Activated CD8-positive, alpha-beta memory T cell treated with anti-CD3 and anti-CD28 coated beads for 36 hours (primary cell): ENCODE measurements around the gene ATP6V1E1. TPM values are rescaled to one million over a fixed set of nuclear protein-coding genes. Genes with fewer than 3 reads are reported as not detected.
"Not testable (repeated sequence)": the region's sequence is repeated elsewhere in the genome, so short reads cannot be mapped to it uniquely, and the experiment has no call there.

ENCODE experiments used
- CTCF ChIA-PET: fragments of 350-600 bp; sonication (Branson Sonifier 250); formaldehyde crosslinking; loops from one replicate; lab custom pipeline; 2021; ENCODE audit warnings: antibody characterized with exemption; lab: Charles Lee
- POLR2A ChIA-PET: fragments of 350-600 bp; sonication (Branson Sonifier 250); formaldehyde crosslinking; loops from one replicate; lab custom pipeline; 2021; ENCODE audit warnings: antibody characterized with exemption; lab: Charles Lee
- total RNA-seq, 2 experiments: library from RNA; stranded (reverse); gene quantifications; one replicate each; pipeline ENCODE4 v1.2.3, GENCODE V29; 2021

The ATP6V1E1 gene
- total RNA-seq, 2 experiments from 2014 or later, result 90.3 to 95.0 TPM

DNA sequence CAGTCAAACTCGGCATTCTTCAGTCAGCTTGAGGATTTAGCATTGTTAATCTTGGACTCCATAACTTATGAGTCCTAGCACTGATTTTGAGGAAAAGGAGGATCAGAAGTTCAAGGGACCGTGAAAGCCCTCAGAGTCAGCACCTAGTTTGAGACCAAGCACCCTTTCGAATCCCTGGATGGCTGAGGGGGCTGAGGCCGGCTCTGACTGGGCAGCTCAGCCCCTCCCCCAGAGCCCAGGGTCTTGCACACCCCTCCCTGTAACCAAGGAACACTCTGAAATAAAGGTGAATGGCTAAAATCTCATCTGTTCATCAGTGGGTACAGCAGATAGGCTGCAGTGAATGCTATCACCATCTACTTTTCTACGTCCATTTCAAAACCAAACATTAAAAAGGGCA, 38.0 kb downstream of the ATP6V1E1 start:
- POLR2A ChIA-PET, result no interaction called here
- CTCF ChIA-PET, result no interaction called here

DNA sequence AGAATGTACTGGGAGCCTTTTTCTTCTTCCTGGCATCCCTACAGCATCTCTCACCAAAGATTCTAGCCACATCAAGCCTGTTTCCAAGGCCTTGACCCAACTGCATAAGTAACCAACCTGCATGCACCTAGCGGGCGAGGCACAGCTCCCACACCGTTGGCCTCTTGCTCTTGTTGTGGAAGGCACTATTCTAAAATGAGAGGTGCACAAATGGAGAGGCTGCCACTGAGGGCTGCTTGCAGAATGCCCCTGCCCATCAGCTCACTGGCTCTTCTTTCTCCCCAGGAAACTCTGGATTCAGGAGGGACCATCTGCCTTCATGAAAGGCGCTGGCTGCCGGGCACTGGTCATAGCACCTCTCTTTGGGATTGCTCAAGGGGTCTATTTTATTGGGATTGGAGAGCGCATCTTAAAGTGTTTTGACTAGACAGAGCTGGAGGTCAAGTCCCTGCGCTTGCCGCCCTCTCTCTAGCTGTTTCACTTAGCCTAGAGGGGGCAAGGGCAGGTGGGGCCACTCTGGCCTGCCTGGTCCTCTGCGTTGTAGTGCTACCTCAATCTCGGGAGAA, 38.7 kb downstream of the ATP6V1E1 start:
- POLR2A ChIA-PET, result no interaction called here

DNA sequence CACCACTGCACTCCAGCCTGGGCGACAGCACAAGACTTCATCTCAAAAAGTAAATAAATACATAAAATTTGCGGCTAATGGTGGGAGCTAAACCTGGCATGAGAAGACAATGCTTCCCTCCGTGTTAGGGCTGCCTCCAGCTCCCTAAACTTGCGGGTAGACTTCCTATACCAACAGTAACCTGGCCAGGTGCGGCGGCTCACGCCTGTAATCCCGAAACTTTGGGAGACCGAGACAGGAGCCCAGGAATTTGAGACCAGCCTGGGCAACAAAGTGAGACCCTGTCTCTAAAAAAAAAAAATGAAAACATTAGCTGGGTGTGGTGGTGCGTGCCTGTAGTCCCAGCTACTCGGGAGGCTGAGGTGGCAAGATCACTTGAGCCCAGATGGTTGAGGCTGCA, 39.9 kb downstream of the ATP6V1E1 start:
- CTCF ChIA-PET, result no interaction called here
- POLR2A ChIA-PET, result no interaction called here

More for the DNA sequence above, 38.7 kb downstream of the ATP6V1E1 start:
- CTCF ChIA-PET, result no interaction called here

DNA sequence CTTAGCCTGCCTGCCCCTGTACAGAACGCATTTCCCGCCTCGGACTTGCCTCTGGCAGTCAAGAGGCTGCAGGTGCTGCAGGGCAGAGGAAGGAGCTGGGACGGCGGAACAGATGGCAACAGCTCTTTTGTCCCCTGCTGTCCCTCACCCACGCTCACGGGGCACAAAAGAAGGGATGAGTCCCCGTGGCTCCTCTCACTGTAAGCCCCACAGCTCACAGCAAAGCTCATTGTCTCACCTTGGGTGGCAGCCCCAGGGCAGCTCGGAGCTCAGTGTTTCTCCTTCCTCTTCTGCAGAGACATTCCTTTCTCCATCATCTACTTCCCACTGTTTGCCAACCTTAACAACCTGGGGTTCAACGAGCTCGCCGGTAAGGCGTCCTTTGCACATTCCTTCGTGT, 40.9 kb downstream of the ATP6V1E1 start:
- ChIA-PET CTCF (no interaction called here), POLR2A (no interaction called here)

DNA sequence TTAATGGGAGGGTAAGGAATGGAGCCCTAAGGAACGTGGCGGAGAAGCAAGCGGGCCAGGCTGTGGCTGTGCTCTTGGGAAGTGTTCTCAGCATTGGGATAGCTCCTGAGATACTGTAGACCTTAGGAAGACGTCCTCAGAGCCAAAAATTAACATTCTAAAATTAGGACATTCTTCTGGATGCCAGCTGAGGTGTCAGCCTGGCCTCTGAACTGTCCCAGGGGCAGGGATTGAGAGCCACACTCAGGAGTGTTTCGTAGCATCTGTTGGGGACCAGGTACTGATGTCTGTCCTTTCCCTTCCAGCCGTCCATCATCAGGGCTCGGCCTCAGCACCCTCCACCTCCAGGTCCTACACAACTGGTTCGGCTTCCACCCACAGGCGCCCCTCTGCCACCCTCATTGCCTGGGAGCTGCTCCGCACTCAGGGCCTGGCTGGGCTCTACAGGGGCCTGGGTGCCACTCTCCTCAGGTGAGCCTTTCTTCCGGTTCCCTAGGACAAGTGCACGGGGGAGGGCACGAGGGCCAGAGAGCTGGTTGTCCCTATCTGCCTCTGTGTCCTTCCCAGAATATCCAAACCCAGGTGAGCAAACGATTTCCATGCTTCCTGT, 41.6 kb downstream of the ATP6V1E1 start:
- CTCF ChIA-PET, result no interaction called here
- POLR2A ChIA-PET, result no interaction called here

DNA sequence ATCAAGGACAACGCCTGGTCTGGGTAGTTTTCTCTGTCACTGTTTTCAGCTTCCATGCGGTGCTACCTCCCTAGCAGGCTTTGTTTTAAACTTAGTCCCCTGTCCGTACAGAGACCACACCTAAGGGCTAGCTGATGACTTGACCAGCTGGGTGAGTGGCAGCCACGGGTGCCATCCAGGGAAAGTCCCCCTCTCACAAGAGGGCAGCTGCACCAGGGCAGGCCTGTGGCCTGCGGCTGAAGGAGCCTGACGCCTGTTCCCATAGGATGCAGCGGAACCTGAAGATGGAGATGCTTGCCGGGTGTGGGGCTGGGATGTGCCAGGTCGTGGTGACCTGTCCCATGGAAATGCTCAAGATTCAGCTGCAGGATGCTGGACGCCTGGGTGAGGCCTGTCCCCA, 45.4 kb downstream of the ATP6V1E1 start:
- POLR2A ChIA-PET, result no interaction called here
- CTCF ChIA-PET, result no interaction called here

DNA sequence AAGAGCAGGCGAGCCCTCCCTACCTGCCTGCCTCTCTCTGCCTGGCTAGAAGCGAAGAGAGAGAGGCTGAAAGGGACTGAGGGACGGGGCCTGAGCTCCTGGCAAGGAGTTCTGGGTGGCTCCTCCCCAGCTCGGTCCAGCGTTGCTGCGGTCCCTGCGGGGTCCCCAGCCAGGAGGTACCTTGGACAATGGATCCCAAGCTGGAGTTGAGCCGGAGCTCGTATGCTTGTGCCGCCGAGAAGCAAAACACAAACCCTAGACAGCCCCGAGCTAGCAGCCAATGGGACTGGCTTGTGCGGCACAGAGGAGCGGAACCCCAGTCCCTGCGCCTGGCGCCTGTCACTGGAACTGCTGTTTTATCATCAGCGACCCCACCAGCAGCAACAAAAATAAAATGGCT, 46.9 kb downstream of the ATP6V1E1 start:
- ChIA-PET POLR2A (no interaction called here), CTCF (no interaction called here)

DNA sequence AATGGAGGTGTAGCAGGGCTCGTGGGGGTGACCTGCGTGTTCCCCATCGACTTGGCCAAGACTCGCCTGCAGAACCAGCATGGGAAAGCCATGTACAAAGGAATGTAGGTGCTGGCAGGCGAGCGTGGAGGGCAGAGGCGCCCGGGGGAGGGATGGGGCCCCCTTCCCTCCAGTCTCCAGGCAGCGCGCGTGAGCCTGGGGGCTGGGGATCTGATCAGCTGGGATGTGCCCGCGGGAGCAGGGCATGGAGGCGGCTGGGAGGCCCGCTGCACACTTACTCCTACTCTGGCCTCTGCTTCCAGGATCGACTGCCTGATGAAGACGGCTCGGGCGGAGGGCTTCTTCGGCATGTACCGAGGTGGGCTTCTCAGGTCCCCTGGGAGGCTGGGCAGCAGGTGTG, 47.5 kb downstream of the ATP6V1E1 start:
- CTCF ChIA-PET, result no interaction called here
- POLR2A ChIA-PET, result no interaction called here

DNA sequence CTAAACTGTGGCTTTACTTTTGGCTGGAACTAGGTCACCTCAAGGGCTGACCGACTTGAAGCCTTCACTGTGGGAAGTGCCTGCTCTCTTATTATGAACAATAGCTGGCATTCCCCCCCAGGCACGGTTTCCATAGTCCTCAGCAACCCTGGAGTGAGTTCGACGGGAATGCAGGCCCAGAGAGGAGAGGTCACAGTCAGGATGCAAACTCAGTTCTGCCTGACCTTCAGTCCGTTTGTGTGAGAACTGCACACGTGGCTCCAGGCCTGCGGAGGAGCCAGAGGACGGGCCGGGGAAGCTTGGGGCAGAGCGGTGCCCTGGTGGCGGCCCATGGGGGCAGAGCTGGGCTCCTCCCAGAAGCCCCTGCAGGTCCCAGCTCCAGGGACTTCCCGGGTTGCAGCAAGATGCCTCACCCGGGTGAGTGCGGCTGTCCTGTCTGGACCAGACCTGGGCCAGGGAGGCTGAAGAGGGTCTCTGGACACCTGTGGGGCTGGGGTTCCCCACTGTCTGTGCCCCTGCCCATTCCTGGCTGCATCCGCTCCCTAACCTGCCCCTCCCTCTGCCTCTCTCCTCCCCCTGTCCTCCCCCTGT, 48.0 kb downstream of the ATP6V1E1 start:
- CTCF ChIA-PET, result no interaction called here
- POLR2A ChIA-PET, result no interaction called here

DNA sequence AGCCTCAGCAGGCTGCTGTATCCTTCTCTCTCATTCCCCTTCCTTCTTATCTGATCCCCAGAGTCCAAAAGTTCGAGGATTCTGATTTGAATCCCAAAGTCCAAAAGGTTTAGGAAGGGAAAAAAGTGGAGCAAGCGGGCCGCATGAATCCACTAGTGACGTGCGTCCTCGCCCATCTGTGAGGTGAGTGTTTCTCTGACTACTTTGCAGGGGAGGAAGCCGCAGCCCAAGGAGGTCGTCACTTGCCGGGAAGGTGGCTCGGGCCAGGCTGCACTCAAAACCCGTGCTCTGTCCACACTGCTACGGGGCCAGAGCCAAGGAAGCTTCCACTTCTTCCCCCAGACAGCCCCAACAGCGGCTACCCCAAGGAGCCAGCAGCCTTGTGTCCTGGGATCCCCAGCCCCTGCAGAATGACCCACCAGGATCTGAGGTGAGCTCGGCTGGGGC, 49.0 kb downstream of the ATP6V1E1 start:
- ChIA-PET POLR2A (no interaction called here), CTCF (no interaction called here)

DNA sequence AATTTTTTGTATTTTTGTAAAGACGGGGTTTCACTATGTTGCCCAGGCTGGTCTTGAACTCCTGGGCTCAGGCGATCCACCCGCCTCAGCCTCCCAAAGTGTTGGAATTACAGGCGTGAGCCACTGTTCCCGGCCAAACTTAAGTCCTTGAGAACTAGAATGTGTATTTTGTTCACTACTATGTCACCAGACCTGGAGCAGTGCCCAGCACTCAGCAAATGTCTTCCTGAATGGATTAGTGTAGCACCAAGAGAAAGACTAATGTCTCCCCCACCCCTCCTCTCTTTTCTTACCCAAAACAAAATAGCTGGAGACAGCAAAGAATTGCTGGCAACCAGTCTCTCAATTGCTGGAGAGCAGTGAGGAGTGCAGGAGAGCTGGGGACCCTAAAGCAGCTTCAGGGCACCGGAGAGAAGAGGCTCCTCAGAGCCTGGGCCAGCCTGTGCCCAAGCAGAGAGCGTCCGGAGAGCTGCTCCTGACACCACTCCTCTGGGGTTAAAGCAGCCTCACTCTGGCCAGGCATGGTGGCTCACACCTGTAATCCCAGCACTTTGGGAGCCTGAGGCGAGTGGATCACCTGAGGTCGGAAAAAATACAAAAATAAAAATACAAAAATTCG, 50.3 kb downstream of the ATP6V1E1 start:
- ChIA-PET POLR2A (no interaction called here), CTCF (no interaction called here)

DNA sequence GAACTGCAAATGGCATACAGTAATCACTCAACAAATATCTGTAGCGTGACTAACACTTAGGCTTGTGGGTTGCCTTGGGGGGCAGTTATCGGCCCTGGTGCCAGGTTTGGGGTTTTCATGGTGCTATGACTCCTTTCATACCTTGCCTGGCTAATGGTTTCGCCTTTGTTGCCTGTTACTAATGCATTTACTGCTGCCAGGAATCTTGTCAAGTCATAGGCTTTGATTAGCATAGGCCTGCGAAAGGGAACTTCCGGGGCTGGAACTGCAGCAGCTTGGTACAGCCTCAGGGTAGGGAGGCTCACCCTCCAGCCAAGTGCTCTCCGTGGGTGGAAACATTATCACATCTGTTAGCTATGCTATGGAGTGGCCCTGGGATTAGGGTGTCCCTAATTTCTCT, 52.1 kb downstream of the ATP6V1E1 start:
- CTCF ChIA-PET, result no interaction called here
- POLR2A ChIA-PET, result no interaction called here

DNA sequence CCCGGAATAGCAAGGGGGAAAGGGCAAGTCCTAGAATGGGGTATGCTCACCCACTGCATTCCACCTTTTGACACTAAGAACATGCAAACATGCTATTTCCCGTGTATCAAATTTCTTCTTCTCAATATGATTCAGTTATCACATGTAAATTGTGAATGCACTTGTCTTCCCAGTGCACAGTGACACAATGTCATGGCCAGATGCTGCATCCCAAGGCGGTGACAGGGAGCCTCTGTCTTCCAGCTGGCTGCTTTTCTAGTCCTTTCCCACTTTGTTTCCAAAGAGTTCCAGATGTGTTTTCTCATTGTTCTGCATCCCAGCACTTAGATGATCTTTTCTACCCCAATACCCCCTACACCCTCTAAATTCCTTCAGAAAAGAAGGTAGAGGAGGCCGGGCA, 52.9 kb downstream of the ATP6V1E1 start:
- CTCF ChIA-PET, result no interaction called here

DNA sequence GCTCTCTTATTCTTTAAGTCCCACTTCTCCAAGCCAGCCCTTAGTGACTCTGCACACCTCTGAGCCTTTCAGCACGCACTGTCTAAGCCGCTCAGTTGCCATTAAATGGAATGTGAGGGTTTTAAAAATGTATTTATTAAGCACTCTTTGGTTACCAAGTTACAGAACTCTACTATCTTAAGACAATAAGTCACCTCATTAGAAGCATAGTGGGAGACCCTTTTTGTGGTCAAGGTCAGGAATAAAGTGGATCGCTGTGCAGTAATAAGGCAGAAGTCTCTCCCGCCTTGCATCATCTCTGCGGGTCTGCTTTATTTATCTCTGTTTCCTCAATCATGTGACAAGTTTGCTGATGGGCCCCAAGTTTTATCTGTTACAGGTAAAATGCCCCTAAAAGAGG, 53.4 kb downstream of the ATP6V1E1 start:
- ChIA-PET POLR2A (no interaction called here), CTCF (no interaction called here)

More for the DNA sequence above, 52.9 kb downstream of the ATP6V1E1 start:
- POLR2A ChIA-PET, result no interaction called here

DNA sequence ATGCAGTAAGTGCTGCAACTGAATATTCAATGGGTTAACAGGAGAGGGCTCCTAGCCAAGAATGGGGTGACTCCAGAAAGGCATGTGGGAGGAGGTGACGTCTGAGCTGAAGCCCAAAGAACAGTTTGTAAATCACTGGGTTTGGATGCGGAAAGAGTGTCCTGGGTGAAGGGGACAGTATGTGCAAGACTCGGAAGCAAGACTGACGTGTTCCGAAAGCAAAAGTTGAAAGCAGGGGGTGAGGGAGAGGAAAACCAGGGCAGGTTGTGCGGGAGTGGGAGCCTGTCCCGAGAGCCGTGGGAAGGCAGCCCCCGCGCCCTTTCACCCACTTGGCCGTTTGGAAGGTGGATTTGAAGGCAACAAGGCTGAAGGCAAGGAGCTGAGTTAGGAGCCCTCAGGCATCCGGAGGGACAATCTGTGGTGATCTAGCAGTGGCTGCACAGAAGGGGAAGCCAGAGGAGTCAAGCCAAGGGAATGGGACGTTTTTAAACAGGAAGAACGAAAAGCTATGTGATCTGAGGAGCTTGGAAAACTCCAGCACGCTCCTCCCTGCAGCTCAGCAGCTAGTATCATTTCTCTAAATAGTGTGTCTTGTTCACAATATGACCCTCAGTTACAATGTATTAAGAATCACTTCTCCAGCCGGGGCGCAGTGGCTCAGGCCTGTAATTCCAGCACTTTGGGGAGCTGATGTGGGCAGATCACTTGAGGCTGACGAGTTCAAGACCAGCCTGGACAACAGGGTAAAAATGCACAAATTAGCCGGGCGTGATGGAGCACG, 57.5 kb downstream of the ATP6V1E1 start:
- ChIA-PET CTCF (interaction anchor here (0.6 kb wide), 1 partner anchor 75 kb away, joined by 4 read pairs; no protein-coding TSS in a partner anchor), POLR2A (interaction anchor here (0.5 kb wide), 1 partner anchor 486 kb away, joined by 3 read pairs; no protein-coding TSS in a partner anchor)

DNA sequence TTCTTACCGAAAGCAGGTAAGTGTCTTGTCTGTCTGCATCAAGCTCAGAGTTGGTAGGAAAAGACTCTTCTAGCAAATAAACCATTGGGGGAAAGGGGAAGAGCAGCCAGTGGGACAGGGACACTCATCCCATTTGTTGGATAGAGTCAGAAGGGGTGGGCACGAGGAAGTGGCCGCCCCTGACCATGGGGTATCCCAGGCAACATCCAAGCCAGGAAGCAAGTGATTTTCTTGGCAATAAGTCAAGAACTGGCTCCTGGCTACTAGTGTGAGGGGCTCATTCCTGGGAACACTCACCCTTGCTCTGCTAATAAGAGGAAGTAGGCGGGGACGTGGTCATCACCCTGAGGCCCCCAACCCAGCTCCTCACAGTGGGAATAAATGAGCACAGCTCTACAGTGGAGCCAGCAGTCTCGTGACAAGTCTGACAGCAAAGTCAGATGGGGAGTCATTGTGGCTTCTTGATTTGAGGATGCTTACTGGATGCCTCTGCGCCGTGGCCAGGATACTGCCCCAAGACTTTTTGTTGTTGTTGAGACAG, 58.5 kb downstream of the ATP6V1E1 start:
- ChIA-PET POLR2A (no interaction called here), CTCF (no interaction called here)

DNA sequence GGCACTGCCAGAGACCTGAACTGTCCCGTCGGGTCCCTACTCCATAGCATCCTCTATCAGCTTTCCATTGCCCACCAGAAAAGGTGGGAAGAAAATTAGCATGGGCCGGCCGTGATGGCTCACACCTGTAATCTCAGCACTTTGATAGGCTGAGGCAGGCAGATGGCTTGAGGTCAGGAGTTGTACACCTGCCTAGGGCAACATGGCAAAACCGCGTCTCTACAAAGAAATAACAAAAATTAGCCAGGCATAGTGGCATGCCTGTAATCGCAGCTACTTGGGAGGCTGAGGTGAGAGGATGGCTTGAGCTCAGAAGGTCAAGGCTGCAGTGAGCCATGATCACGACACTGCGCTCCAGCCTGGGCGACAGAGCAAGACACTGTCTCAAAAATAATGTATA, 61.8 kb downstream of the ATP6V1E1 start:
- ChIA-PET POLR2A (no interaction called here), CTCF (no interaction called here)

DNA sequence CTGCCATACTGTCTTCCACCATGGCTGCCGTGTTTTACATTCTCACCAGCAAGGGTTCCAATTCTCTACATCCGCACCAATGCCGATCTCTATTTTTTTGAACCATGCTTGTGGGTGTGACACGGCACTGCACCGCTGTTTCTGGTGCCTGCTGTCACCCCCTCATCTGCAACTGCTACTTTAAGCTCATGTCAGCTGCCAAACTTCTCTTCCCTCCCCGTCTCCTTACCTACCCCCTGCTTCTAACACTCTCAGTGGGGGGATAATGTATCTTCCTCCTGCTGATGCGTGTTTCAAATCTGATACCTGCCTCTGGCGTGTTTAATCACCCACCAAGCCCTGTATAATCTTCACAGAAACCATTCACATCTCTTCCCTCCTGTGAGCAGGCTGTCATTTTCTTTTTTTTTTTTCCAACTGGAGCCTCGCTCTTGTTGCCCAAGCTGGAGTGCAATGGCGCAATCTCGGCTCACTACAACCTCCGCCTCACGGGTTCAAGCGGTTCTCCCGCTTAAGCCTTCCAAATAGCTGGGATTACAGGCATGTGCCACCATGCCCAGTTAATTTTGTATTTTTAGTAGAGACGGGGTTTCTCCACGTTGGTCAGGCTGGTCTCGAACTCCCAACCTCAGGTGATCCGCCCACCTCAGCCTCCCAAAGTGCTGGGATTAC, 62.4 kb downstream of the ATP6V1E1 start:
- POLR2A ChIA-PET, CTCF ChIA-PET: not testable (repeated sequence)

DNA sequence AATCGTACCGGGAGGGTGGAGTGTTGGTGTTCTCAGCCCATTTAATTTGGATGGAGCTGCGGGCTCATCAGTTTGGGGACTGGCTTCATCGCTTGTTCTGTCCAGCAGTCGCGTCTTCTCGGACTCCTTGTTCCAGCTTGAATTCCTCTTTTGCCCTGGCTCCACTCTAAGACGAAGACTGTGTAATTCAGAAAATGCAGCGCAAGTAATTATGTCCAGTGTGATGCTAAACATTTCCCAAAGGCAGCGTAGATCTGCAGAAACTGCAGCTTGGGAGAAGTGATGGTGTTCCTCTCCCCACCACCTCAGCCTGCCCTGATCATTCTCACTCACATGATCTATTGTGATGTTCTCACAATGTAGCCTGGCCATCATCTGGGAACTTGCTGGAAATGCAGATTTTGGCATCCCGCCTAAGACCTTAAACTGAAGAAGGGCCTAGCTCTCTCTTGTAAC, 64.6 kb downstream of the ATP6V1E1 start:
- ChIA-PET POLR2A (no interaction called here), CTCF (no interaction called here)
